PFSK-1 (cell line): ENCODE data around the gene MBNL2.

Experiments
- FOXP2 ChIP-seq: optimal IDR thresholded peaks from 2 replicates; pipeline ENCODE3; 2011; ENCODE audit warnings: borderline replicate concordance, control low read depth, inconsistent platforms; ENCODE audit not compliant: insufficient read depth; ENCODE audit errors: extremely low read length, extremely low read depth
- POLR2AphosphoS5 ChIP-seq: IDR thresholded peaks from 2 replicates; pipeline ENCODE4 v1.6.1; 2012; ENCODE audit warnings: low read depth, mild to moderate bottlenecking, control low read depth, low read length, moderate library complexity
- REST ChIP-seq, 2 experiments: IDR thresholded peaks; 2 replicates each; pipeline versions ENCODE4 v1.6.1 to v1.8.0; 2011 to 2012; ENCODE audit warnings: low read depth in 2 of 2, low read length in 2 of 2, control low read depth in 1 of 2, inconsistent platforms in 1 of 2, mild to moderate bottlenecking in 1 of 2, moderate library complexity in 1 of 2; ENCODE audit not compliant: insufficient read depth in 1 of 2
- SIN3A ChIP-seq: IDR thresholded peaks from 2 replicates; pipeline ENCODE4 v1.6.1; 2012; ENCODE audit warnings: mild to moderate bottlenecking, low read length, moderate library complexity, borderline replicate concordance; ENCODE audit not compliant: insufficient read depth

DNA sequence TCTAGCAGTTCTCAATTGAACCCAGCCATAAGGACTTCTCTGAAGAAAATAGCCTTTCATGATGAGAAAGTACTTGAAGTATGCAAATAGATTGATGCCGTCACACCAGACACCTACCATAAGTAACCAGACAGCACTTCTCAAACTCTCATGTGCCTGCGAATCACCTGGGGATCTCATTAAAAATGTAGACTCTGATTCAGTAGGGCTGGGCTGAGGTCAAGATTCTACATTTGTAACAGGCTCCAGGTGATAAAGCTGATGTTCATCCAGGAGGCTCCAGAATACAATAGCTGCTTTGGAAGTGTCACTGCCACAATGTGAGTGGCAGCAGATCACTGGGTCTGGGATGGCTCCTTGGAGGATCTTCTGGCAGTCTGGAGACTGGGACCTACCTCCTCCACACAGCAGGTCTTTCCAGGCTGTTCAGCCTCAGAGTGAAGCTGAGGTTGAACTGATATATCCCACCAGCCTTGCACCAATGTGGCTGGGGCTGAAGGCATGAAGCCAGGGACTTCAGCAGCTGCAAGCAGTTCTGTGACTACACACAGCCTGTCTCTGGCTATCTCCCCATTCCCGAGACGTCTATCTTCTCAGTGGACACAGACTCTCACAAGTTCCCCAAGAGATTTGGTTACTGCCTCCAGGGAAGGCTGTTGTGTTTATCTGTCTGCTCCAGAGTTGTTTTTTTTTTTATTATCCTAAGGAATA is 9.1 kb downstream of the MBNL2 start:
- TF ChIP-seq POLR2AphosphoS5 = no peak
- TF ChIP-seq FOXP2 = no peak
- no peak for TF ChIP-seq SIN3A
- TF ChIP-seq REST (IDR thresholded peaks at IDR 0.05; ENCODE audit: insufficient read depth in 1 of 2, low read depth in 2 of 2, low read length in 2 of 2) = no peak
